HG03439 (cell line): ENCODE measurements around the gene PKD1.
"Not testable (repeated sequence)": the region's sequence is repeated elsewhere in the genome, so short reads cannot be mapped to it uniquely, and the experiment has no call there.

ENCODE experiments used
- ATAC-seq: cut with Tn5 transposase; IDR thresholded peaks from one replicate; pipeline ENCODE4 v1.9.1; 2021; ENCODE audit warnings: mild to moderate bottlenecking, moderate library complexity; ENCODE audit not compliant: unreplicated experiment

The PKD1 gene

GRCh38 chr16:2110332-2111008, 25.2 kb downstream of the PKD1 start:
- not testable (repeated sequence) for ATAC-seq

DNA sequence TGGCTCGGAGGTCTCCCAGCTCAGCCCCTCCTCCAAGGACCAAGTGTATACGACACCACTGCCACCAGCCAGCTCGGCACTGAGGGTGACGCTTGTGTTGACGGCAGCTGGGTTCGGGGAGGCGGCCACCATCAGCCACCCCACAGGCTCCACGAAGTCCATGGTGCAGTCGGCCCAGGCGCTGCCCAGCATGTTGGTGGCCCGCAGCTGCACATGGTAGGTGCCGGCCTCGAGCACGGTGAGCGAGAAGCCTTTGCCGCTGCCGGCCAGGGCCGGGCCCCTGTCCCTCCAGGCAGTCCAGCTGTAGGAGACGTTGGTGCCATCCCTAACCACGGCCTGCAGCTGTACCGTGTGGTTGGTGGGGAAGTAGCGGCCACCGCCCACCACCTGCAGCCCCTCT, 25.8 kb downstream of the PKD1 start:
- not testable (repeated sequence) for ATAC-seq

- not testable (repeated sequence) for ATAC-seq
Measured at GRCh38 chr16:2109271-2109580, 26.5 kb downstream of the PKD1 start.

DNA sequence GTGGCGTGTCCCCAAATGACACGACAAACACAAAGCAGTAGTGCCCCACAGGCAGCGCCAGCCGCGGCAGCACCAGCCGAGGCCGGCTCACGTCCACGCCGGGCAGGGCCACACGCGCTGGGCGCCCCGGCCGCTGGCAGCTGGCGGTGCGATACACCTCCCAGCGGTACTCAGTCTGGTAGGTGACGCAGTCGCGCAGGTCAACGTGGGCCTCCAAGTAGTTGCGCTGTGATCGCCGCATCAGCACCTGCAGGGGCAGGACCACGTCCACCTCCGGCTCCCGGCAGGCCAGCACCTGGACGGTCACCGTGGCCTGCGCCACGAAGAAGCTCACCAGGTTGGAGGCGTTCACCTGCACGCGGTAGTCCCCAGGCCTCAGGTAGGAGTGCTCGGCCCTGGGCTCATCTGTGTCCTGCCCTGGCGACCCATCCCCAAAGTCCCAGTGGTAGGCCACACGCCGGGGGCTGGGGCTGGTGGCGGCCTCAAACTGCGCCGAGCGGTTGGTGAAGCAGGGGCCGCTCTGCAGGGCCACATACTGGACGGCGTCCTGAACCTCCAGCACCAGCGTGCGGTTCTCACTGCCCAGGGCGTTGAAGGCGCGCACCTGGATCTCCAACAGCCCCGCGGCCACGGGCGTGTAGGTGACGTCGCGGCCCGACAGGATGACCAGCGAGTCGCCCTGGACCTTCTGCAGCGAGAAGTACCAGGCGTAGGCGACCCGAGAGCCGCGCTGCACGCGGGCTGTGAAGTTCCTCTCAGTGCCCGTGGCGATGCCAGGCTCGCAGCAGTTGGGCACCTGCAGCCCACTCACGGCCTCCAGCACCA, 27.0 kb downstream of the PKD1 start:
- ATAC-seq: not testable (repeated sequence)

DNA sequence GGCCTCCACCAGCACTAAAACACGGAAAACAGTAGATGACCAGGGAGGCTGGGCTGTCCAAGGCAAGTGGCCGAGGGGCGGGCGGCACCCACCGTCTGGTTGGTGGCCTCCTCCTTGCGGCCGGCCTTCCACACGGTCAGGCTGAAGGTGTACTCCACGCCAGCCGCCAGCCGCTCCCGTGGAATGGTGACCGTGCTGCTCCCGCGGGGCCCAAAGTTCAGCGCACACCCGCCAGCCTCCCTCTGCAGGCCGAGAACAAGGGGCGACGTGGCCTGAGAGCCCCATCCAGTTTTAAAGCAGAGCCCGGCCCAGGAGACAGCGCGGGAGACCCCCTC, 27.9 kb downstream of the PKD1 start:
- not testable (repeated sequence) for ATAC-seq

DNA sequence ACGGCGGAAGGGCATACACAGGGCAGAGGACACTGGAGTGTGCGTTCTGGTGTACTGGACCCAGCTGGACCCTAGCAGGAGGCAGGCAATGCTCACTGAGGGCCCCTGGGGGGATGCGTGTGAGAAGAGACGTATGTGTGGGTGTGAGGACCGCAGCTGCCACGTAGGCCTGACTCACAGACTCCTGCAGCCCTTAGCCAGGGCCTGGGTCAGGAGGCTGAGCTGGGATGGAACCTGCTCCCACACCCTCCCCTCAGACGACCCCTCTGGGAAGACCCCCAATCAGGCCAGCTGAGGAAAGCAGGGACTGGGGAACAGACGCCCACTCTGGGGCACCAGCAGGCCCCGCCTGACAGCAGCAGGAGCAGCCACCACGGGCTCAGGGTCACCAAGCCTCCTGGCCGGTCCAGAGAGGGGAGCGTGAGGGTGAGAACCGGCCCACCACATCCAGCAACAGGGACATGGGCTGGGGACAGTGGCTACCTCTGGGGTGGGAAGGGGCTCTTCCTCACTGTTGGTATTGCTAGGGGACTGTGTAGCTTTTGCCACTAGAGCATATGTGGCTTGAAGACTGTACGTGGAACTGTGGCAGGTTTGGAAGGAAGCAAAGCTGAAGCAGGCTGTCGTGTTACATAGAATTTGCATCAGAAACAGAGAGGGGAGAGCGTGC, 28.4 kb downstream of the PKD1 start:
- ATAC-seq: not testable (repeated sequence)

DNA sequence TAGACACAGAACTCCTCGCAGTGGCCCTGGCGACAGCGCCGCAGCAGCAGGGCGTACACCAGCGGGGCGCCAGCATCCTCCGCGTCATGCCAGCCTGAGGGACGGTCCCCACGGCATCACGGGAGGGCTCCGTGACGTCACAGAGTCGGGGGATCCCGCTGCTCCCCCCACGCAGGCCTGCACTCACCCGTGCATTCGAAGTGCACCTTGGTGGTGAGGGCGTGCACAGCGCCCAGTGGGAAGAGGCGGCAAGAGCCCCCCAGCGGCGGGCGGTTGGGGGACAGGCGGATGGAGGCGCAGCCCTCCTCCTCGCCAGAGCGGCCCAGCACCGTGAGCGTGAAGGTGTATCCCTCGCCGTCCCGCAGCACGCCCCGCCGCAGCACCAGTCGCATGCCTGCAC, 29.5 kb downstream of the PKD1 start:
- ATAC-seq: not testable (repeated sequence)

DNA sequence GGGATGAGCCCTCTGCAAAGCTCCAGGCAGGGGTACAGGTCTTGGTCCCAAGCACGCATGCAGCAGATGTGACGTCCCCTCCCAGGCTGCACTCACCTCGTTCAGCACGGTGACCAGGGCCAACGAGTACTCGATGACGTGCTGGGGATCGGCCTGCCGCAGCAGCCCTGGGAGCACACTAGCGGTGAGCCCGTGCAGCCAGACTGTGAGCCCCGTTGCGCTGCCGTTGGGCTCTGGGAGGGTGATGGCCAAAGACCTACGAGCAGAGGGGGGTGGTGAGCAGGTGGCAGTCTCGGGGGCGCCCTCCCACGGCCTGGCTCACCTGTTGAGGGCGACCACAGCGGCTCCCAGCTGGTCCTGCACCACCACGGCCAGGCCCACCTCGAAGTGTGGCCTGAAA, 29.9 kb downstream of the PKD1 start:
- not testable (repeated sequence) for ATAC-seq

- ATAC-seq: not testable (repeated sequence)
Measured at GRCh38 chr16:2105291-2105690, 30.4 kb downstream of the PKD1 start.

GRCh38 chr16:2104464-2104863, 31.2 kb downstream of the PKD1 start:
- ATAC-seq: not testable (repeated sequence)

GRCh38 chr16:2102471-2102870, 33.2 kb downstream of the PKD1 start:
- no peak for ATAC-seq

GRCh38 chr16:2101581-2101980, 34.1 kb downstream of the PKD1 start:
- not testable (repeated sequence) for ATAC-seq

DNA sequence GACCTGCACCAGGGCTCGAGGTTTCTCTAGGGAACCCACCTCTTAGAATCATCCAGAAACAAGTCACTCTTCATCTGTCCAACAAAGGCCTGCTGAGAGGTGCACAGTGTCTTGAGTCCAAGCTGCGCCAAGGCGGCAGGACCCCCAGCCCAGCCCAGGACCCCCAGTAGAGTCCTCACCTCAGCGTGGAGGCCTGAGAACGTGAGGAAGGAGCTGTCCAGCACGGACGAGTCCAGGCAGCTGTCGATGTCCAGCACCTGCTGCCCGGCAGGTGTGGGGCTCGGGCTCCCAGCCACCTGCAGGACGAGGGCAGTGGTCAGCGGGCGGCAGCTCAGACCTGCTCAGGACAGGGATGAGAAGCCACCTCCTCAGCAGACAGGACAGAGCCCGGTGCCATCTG, 38.0 kb downstream of the PKD1 start:
- ATAC-seq: not testable (repeated sequence)

GRCh38 chr16:2096853-2097595, 38.7 kb downstream of the PKD1 start:
- ATAC-seq: no peak

DNA sequence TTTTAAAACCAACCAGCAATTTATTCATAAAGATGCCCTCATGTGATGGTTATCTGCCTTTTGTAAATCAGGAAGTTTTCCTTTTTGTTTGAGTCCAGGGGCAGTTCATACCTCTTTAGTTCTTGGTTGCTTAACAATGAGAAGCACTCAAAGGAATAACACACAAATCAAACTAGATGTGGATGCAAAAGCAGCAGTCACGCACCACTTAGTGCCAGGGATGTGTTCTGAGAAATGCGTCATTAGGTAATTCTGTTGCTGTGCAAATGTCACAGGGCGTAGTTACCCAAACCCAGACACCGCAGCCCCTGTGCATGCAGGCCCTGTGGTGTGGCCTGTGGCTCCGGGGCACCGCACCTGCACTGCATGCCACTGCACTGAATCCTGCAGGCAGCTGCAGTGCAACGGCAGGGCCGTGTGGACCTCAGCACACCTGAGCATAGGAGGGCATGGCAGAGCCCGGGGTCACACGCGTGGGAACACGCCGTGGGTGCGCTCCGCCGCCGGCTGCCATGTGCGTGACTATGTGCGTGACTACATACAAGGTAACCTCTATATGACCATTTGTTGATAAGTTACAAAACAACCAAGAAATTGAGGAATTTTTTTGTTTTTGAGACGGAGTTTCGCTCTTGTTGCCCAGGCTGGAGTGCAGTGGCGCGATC, 39.6 kb downstream of the PKD1 start:
- ATAC-seq: no peak

GRCh38 chr16:2095315-2095853, 40.3 kb downstream of the PKD1 start:
- ATAC-seq: no peak

- ATAC-seq: no peak
Measured at GRCh38 chr16:2093793-2094192, 41.9 kb downstream of the PKD1 start.

DNA sequence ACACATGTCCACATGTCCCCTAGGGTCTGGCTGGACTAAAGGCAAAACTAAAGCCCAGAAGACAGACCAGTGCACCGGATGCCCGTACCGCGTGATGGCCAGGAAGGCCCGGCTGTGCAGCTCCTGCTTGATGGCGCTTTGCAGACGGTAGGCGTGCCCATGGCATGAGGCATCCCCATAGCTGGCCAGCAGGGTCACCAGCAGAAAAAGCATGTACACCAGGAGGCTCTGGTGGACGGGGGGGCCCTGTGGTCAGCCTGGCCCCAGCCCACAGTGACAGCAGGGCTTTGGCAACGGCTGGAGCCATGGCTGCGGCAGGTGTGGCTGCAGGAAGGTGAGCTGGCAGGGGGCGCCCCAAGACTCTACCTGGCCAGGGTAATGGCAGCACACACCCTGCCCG, 42.8 kb downstream of the PKD1 start:
- ATAC-seq: no peak

DNA sequence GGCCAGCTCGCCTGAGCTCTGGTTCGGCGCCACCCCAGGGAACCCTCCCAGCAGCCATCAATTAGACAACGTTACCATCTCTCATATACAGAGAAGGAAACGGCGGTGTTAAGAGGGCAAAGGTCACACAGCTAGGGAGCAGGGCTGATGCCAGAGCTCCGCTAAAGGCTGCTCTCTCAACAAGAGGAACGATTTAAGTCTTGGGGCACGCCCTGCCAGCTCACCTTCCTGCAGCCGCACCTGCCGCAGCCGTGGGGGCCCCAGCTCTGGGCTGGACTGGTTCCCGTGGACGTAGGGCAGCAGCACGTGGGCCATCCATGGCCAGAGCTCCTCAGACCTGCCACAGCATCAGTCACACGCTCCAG, 43.5 kb downstream of the PKD1 start:
- no peak for ATAC-seq

- ATAC-seq: no peak
Measured at GRCh38 chr16:2091547-2092255, 44.0 kb downstream of the PKD1 start.
